Stimulated activated effector memory CD8-positive, alpha-beta T cell treated with anti-CD3 and anti-CD28 coated beads, Interleukin-12 subunit alpha, Interleukin-12 subunit beta, amount 100 ng/mL, for 72 hours (primary cell): ENCODE data around the gene TCFL5.

Experiments
- ATAC-seq: fragments of 150-1000 bp; cut with Tn5 transposase; 2 replicates; pipeline ENCODE4 v1.10.0; 2021
- DNase-seq, 2 donors: peaks; one replicate each; pipeline ENCODE4 v3.0.0; 2021 to 2022; ENCODE audit warnings: low spot score in 2 of 2
- H3K27ac Mint-ChIP-seq: one replicate; pipeline ENCODE4 v1.8.0; 2022; ENCODE audit warnings: mild to moderate bottlenecking, mixed read lengths
- H3K36me3 Mint-ChIP-seq: one replicate; pipeline ENCODE4 v1.8.0; 2022; ENCODE audit warnings: mild to moderate bottlenecking, mixed read lengths
- H3K4me1 Mint-ChIP-seq: one replicate; pipeline ENCODE4 v1.8.0; 2022; ENCODE audit warnings: mixed read lengths
- H3K4me3 Mint-ChIP-seq: one replicate; pipeline ENCODE4 v1.8.0; 2022; ENCODE audit warnings: mild to moderate bottlenecking, mixed read lengths
- H3K9me3 Mint-ChIP-seq: one replicate; pipeline ENCODE4 v1.8.0; 2022; ENCODE audit warnings: mixed read lengths

TCFL5 gene

DNA sequence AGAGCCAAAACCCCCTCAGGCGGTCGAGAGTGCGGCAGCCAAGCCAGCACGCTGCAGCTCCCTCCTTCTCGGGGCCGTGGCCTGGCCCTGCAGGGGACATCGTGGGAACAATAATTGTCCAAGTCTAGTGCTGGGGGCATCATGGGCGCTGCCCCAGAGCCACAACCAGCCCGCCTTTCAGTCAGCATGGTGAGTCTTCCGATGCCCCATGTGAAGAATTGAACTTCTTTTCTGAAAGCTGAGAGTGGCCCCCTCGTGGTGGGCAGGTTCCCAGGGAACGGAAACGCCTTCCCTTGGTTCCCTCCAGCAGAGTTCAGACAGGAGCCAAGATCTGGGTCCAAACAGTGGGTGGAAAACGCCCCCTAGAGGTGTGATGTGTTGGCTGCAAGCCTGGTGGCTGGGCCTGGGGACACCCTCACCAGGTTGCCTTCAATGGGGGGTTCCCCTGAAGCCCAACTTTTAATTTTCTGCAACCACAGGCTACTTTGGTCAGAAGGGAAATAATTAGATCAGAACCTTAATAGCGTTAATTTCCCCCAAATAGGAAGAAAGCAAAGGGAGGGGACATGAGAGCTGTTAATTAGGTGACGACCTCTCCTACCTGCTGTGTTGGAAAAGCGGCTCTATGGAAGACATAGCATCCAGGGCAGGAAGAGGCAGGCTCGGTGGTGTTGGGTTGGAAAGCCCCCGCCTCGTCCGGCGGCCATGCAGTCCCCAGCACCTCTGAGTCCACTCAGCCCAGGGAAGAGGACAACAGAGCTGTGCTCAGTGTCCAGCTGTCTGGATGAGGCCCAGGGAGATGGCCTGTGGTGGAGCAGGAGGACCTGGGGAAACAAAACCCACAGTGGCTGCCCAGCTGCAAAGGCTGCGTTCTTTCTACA lies 70.1 kb downstream of the TCFL5 start:
- H3K9me3 Mint-ChIP-seq, result no peaks in the 10 kb centered on the region
- peaks cover 31% of the 10 kb centered on the region for H3K4me1 Mint-ChIP-seq
- H3K27ac Mint-ChIP-seq, result peak overlapping the region; percentile 63
- peaks cover 30% of the 10 kb centered on the region for H3K36me3 Mint-ChIP-seq
- ATAC-seq (peak; percentile 32), DNase-seq (peak; percentile 63 to 86)
- no peak overlapping the region for H3K4me3 Mint-ChIP-seq
